SKM-1 treated with dmso at 0.1 percent for 144 hours (cell line): ENCODE measurements around the gene POLR1D.
"Not testable (repeated sequence)": the region's sequence is repeated elsewhere in the genome, so short reads cannot be mapped to it uniquely, and the experiment has no call there.

Experiments used
- DNase-seq: peaks from one replicate; lab custom pipeline; 2025; ENCODE audit not compliant: unreplicated experiment; lab: John Stamatoyannopoulos, UW

The POLR1D gene

GRCh38 chr13:27613628-27614027, 8.1 kb upstream of the POLR1D start:
- no peak for DNase-seq

- no peak for DNase-seq
Observed at GRCh38 chr13:27617881-27618321, 3.8 kb upstream of the POLR1D start.

GRCh38 chr13:27619093-27619727, 2.5 kb upstream of the POLR1D start:
- DNase-seq = no peak

GRCh38 chr13:27619728-27620376, 1.8 kb upstream of the POLR1D start:
- no peak for DNase-seq

GRCh38 chr13:27620377-27621115, 1.1 kb upstream of the POLR1D start, which contains the start of gene LNX2:
Gene LNX2, minus strand, starts transcription at chr13:27620529. Its CDS starts 38,826 bp downstream, at chr13:27581703.
- DNase-seq = peak; percentile 94

GRCh38 chr13:27621116-27621365, 651 bp upstream of the POLR1D start:
- no peak for DNase-seq

GRCh38 chr13:27622102-27622820, 569 bp downstream of the POLR1D start:
- DNase-seq = peak; percentile 53

GRCh38 chr13:27622881-27623280, 1.2 kb downstream of the POLR1D start:
- no peak for DNase-seq

GRCh38 chr13:27624071-27624470, 2.4 kb downstream of the POLR1D start:
- no peak for DNase-seq

GRCh38 chr13:27625839-27626238, 4.1 kb downstream of the POLR1D start:
- DNase-seq = no peak

- DNase-seq = no peak
Observed at GRCh38 chr13:27627380-27627779, 5.7 kb downstream of the POLR1D start.

- no peak for DNase-seq
Observed at GRCh38 chr13:27628081-27628480, 6.4 kb downstream of the POLR1D start.

GRCh38 chr13:27628766-27629165, 7.1 kb downstream of the POLR1D start:
- not testable (repeated sequence) for DNase-seq

GRCh38 chr13:27631156-27631555, 9.5 kb downstream of the POLR1D start:
- DNase-seq = no peak

GRCh38 chr13:27631665-27632064, 10.0 kb downstream of the POLR1D start:
- no peak for DNase-seq

- no peak for DNase-seq
Observed at GRCh38 chr13:27632214-27632613, 10.5 kb downstream of the POLR1D start.

- no peak for DNase-seq
Observed at GRCh38 chr13:27632648-27633047, 11.0 kb downstream of the POLR1D start.

- DNase-seq = no peak
Observed at GRCh38 chr13:27634231-27634630, 12.5 kb downstream of the POLR1D start.

- DNase-seq = no peak
Observed at GRCh38 chr13:27634791-27635190, 13.1 kb downstream of the POLR1D start.

- DNase-seq = peak; percentile 64
Observed at GRCh38 chr13:27635266-27635665, 13.6 kb downstream of the POLR1D start.

- DNase-seq = no peak
Observed at GRCh38 chr13:27636589-27637288, 15.0 kb downstream of the POLR1D start.
